CD4-positive, alpha-beta T cell (primary cell): ENCODE data around the gene REPIN1. TPM values are rescaled to one million over a fixed set of nuclear protein-coding genes. Genes with fewer than 3 reads are reported as not detected.

Experiments used
- ATAC-seq: fragments of 200-7000 bp; cut with Tn5 transposase; one replicate; pipeline ENCODE4 v1.10.0; 2022; ENCODE audit warnings: mild to moderate bottlenecking; ENCODE audit not compliant: poor library complexity
- CTCF ChIA-PET: fragments of 350-600 bp; sonication (Branson Sonifier 250); formaldehyde crosslinking; loops from one replicate; lab custom pipeline; 2021; ENCODE audit warnings: antibody characterized with exemption, inconsistent platforms; lab: Charles Lee
- POLR2A ChIA-PET: fragments of 350-600 bp; sonication (Branson Sonifier 250); formaldehyde crosslinking; loops from one replicate; lab custom pipeline; 2021; ENCODE audit warnings: antibody characterized with exemption, inconsistent platforms; lab: Charles Lee
- DNase-seq, 14 experiments: peaks; one replicate each; pipeline ENCODE4 v3.0.0-alpha.2; 2013 to 2020; ENCODE audit warnings: mixed read lengths in 2 of 14
- H3K27ac ChIP-seq, 2 donors: one replicate each; pipeline versions ENCODE4 v1.5.1 to v1.7.0; 2013; ENCODE audit warnings: low read length in 2 of 2, low read depth in 1 of 2, mild to moderate bottlenecking in 1 of 2
- H3K27me3 ChIP-seq, 2 experiments: 1 replicate in 1 of 2; 2 replicates in 1 of 2; pipeline versions ENCODE4 v1.6.1 to v1.7.0; 2013; ENCODE audit warnings: low read length in 2 of 2, control low read depth in 1 of 2, mild to moderate bottlenecking in 1 of 2, moderate library complexity in 1 of 2; ENCODE audit not compliant: insufficient read depth in 2 of 2, control insufficient read depth in 1 of 2
- H3K36me3 ChIP-seq: one replicate; pipeline ENCODE4 v1.6.1; 2013; ENCODE audit warnings: low read length, control low read depth; ENCODE audit not compliant: insufficient read depth
- H3K4me1 ChIP-seq: one replicate; pipeline ENCODE4 v1.6.1; 2013; ENCODE audit warnings: low read length, control low read depth; ENCODE audit not compliant: insufficient read depth
- H3K4me3 ChIP-seq: one replicate; pipeline ENCODE4 v1.5.1; 2013; ENCODE audit warnings: mild to moderate bottlenecking, low read length, moderate library complexity
- H3K9me3 ChIP-seq, 2 experiments: 1 replicate in 1 of 2; 2 replicates in 1 of 2; pipeline versions ENCODE4 v1.6.1 to v1.7.0; 2013; ENCODE audit warnings: low read length in 2 of 2, mild to moderate bottlenecking in 2 of 2, control low read depth in 1 of 2, moderate library complexity in 1 of 2; ENCODE audit not compliant: control insufficient read depth in 1 of 2, insufficient read depth in 1 of 2
- H3K27ac Mint-ChIP-seq: one replicate; pipeline ENCODE4 v1.8.0; 2020; ENCODE audit warnings: mixed read lengths
- H3K27me3 Mint-ChIP-seq: one replicate; pipeline ENCODE4 v1.8.0; 2021; ENCODE audit warnings: mixed read lengths
- H3K36me3 Mint-ChIP-seq: one replicate; pipeline ENCODE4 v1.8.0; 2021; ENCODE audit warnings: low read depth, mixed read lengths
- H3K4me1 Mint-ChIP-seq: one replicate; pipeline ENCODE4 v1.8.0; 2021; ENCODE audit warnings: low read depth, mixed read lengths
- H3K4me3 Mint-ChIP-seq: one replicate; pipeline ENCODE4 v1.8.0; 2020; ENCODE audit warnings: mild to moderate bottlenecking, mixed read lengths
- H3K9me3 Mint-ChIP-seq: one replicate; pipeline ENCODE4 v1.8.0; 2020; ENCODE audit warnings: mixed read lengths
- CTCF ChIP-seq: fragments of 200-600 bp; IDR thresholded peaks from one replicate; pipeline ENCODE4 v1.8.0; 2022; ENCODE audit warnings: antibody characterized with exemption, mild to moderate bottlenecking
- intact Hi-C, 2 experiments: fragments of 100-400 bp; cut with DNase I in 1 of 2; cut with micrococcal nuclease in 1 of 2; formaldehyde crosslinking; loops; one replicate each; pipeline versions ENCODE4 v1.15.1 to v1.9.0; 2023 to 2025; cut with DNase I, micrococcal nuclease
- total RNA-seq, 174 experiments: library from RNA in 2 of 174; stranded (reverse) in 2 of 174; gene quantifications; one replicate each; pipeline ENCODE4 v1.2.3 and lab custom pipeline; 2021 to 2026

The REPIN1 gene
- total RNA-seq, 2 experiments from 2014 or later, result 58.2 to 59.8 TPM

DNA sequence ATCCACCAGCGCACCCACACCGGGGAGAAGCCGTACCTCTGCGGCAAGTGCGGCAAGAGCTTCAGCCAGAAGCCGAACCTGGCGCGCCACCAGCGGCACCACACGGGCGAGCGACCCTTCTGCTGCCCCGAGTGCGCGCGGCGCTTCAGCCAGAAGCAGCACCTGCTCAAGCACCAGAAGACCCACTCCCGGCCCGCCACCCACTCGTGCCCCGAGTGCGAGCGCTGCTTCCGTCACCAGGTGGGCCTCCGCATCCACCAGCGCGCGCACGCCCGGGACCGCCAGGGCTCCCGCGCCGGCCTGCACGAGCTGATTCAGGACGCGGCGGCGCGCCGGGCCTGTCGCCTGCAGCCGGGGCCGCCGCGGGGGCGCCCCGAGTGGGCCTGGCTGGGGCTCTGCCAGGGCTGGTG, 28.2 kb downstream of the REPIN1 start:
- POLR2A ChIA-PET, result no interaction called here
- peaks cover 10% of the 10 kb centered on the region for H3K36me3 ChIP-seq
- H3K9me3 Mint-ChIP-seq, result no peaks in the 10 kb centered on the region
- no peak for TF ChIP-seq CTCF
- no peaks in the 10 kb centered on the region for H3K9me3 ChIP-seq
- CTCF ChIA-PET, result no interaction called here
- peaks cover 5% of the 10 kb centered on the region for H3K36me3 Mint-ChIP-seq
- H3K4me3 ChIP-seq, result no peak overlapping the region
- no peak for DNase-seq
- no peak overlapping the region for H3K4me3 Mint-ChIP-seq
- peaks cover 7% of the 10 kb centered on the region for H3K4me1 ChIP-seq
- H3K4me1 Mint-ChIP-seq, result peaks cover 14% of the 10 kb centered on the region
- H3K27me3 Mint-ChIP-seq, result no peaks in the 10 kb centered on the region
- H3K27ac ChIP-seq, result no peak overlapping the region
- H3K27ac Mint-ChIP-seq, result no peak overlapping the region
- intact Hi-C loops, result no loop called here
- no peak for ATAC-seq
- H3K27me3 ChIP-seq, result no peaks in the 10 kb centered on the region

DNA sequence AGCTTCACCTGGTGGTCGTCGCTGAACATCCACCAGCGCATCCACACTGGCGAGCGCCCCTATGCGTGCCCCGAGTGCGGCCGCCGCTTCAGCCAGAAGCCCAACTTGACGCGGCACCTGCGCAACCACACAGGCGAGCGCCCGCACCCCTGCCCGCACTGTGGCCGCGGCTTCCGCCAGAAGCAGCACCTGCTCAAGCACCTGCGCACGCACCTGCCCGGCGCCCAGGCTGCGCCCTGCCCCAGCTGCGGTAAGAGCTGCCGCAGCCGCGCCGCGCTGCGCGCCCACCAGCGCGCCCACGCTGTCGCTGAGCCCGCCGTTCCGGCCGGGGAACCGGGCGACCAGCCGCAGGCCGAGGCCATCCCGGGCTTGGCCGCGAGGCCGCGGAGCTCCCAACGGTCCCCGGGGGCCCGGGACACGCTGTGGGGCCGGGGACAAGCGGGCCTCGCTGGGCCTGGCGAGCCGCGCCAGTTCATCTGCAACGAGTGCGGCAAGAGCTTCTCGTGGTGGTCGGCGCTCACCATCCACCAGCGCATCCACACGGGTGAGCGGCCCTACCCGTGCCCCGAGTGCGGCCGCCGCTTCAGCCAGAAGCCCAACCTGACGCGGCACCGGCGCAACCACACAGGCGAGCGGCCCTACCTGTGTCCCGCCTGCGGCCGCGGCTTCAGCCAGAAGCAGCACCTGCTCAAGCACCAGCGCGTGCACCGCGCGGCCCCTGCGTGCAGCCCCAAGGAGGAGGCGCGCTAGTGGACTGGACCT, 28.9 kb downstream of the REPIN1 start:
- H3K4me3 ChIP-seq, result no peak overlapping the region
- no peak overlapping the region for H3K4me3 Mint-ChIP-seq
- H3K36me3 ChIP-seq, result peaks cover 10% of the 10 kb centered on the region
- H3K27ac Mint-ChIP-seq, result no peak overlapping the region
- H3K9me3 Mint-ChIP-seq, result no peaks in the 10 kb centered on the region
- no peak overlapping the region for H3K27ac ChIP-seq
- no peak for DNase-seq
- no peaks in the 10 kb centered on the region for H3K27me3 ChIP-seq
- H3K4me1 Mint-ChIP-seq, result peaks cover 17% of the 10 kb centered on the region
- peaks cover 7% of the 10 kb centered on the region for H3K4me1 ChIP-seq
- ATAC-seq, result no peak
- no peak for TF ChIP-seq CTCF
- H3K9me3 ChIP-seq, result no peaks in the 10 kb centered on the region
- H3K36me3 Mint-ChIP-seq, result peaks cover 5% of the 10 kb centered on the region
- H3K27me3 Mint-ChIP-seq, result no peaks in the 10 kb centered on the region
- intact Hi-C loops, result no loop called here
- CTCF ChIA-PET, result no interaction called here
- POLR2A ChIA-PET, result no interaction called here

DNA sequence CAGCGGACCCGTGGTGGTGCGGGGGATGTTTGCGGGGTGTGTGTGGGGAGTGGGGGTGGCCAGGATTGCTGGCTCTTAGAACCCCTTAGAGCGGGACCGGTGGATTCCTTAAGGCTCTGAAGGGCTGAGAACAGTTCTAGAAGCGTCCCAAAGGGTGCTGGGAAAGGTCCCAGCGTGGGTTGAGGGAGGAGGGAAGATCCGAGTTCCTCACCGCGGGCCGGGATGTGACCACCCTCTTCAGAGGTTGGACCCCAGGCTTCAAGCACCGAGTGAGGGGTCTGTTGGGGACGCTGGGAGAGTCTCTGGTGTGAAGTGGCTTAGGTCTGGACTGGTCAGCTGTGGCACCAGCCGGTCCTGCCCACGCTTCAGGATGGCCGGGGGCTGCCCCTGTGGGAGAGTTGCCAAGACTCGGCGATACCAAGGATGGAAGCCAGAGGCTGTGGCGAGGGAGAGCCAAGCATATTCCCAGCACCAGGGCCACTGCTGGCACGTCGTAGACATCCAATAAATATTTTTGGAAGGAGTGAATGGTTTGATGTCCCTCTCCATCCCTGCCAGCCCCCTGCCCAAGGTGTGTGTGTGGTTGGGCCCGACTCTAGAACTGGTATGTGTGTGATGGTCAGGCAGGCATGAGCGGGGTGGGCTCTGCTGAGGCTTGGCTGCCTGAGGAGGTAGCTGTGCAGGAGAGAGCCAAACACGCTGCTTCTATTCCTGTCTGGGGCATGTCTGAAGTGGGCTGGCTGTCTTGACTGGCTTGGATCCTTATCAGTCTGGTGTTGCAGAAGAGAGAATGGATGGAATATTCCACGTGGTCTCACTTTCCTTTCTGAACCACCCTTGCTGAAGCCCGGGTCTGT, 29.7 kb downstream of the REPIN1 start:
- H3K4me3 ChIP-seq, result no peak overlapping the region
- Mint-ChIP-seq H3K27me3 (no peaks in the 10 kb centered on the region), H3K9me3 (no peaks in the 10 kb centered on the region), H3K27ac (no peak overlapping the region), H3K4me3 (no peak overlapping the region), H3K4me1 (peaks cover 23% of the 10 kb centered on the region), H3K36me3 (peaks cover 5% of the 10 kb centered on the region)
- H3K27me3 ChIP-seq, result no peaks in the 10 kb centered on the region
- no peak for DNase-seq
- ChIA-PET CTCF (no interaction called here), POLR2A (no interaction called here)
- no peak for ATAC-seq
- peaks cover 10% of the 10 kb centered on the region for H3K36me3 ChIP-seq
- no peak for TF ChIP-seq CTCF
- no peak overlapping the region for H3K27ac ChIP-seq
- intact Hi-C loops, result no loop called here
- peaks cover 9% of the 10 kb centered on the region for H3K4me1 ChIP-seq
- H3K9me3 ChIP-seq, result no peaks in the 10 kb centered on the region
